HepG2 (cell line): ENCODE measurements around the gene C5orf24. TPM values are rescaled to one million over a fixed set of nuclear protein-coding genes. Genes with fewer than 3 reads are reported as not detected.
"Not testable (repeated sequence)": the region's sequence is repeated elsewhere in the genome, so short reads cannot be mapped to it uniquely, and the experiment has no call there.

Experiments used
- ATAC-seq: fragments of 200-7000 bp; cut with Tn5 transposase; 3 replicates; pipeline ENCODE4 v1.9.1; 2020; ENCODE audit warnings: mild to moderate bottlenecking, moderate library complexity
- BruUV-seq: library from RNA; stranded (reverse); fragments of 400-500 nt; replicated peaks from 2 replicates; lab custom pipeline; 2021; lab: Mats Ljungman, UMichigan
- CTCF ChIA-PET: fragments of 300-600 bp; formaldehyde crosslinking; extraction: SDS; loops from one replicate; lab custom pipeline; 2021; ENCODE audit warnings: low total read pairs, inconsistent platforms, low intra/inter-chr PET ratio; lab: Yijun Ruan, JAX
- POLR2A ChIA-PET: fragments of 350-600 bp; sonication (Branson Sonifier 250); formaldehyde crosslinking; loops from one replicate; lab custom pipeline; 2020; ENCODE audit warnings: antibody characterized with exemption, inconsistent platforms; lab: Yijun Ruan, JAX
- DNase-seq: peaks from one replicate; pipeline ENCODE4 v3.0.0-alpha.2; 2015; ENCODE audit warnings: low spot score
- FAIRE-seq: peaks from 3 replicates; lab custom pipeline; 2011; peaks lifted over from hg19 to GRCh38; lab: Jason Lieb, UNC
- H2AFZ ChIP-seq: one replicate; pipeline ENCODE4 v1.6.1; 2011; ENCODE audit warnings: low read length, inconsistent platforms
- H3K27ac ChIP-seq: fragments of 300-600 bp; 3 replicates; pipeline ENCODE4 v1.8.0; 2011; ENCODE audit warnings: mixed run types, mild to moderate bottlenecking, mixed read lengths, low read length, inconsistent platforms; ENCODE audit not compliant: insufficient read depth; ENCODE audit errors: extremely low read length
- H3K27me3 ChIP-seq, 2 experiments: fragments of 200-600 bp in 1 of 2; 2 replicates in 1 of 2; 3 replicates in 1 of 2; pipeline versions ENCODE4 v1.6.0 to v1.8.0; 2011; ENCODE audit warnings: low read length in 2 of 2, mild to moderate bottlenecking in 2 of 2, moderate library complexity in 2 of 2, inconsistent platforms in 1 of 2; ENCODE audit not compliant: insufficient read depth in 2 of 2, control insufficient read depth in 1 of 2
- H3K36me3 ChIP-seq, 2 experiments: fragments of 200-600 bp in 1 of 2; replicated peaks in 1 of 2; 2 replicates in 1 of 2; 3 replicates in 1 of 2; pipeline versions ENCODE4 v1.5.1 to v1.8.0; 2011; ENCODE audit warnings: low read length in 2 of 2, inconsistent platforms in 1 of 2; ENCODE audit not compliant: insufficient read depth in 2 of 2, control insufficient read depth in 1 of 2
- H3K4me1 ChIP-seq: 2 replicates; pipeline ENCODE4 v1.5.1; 2012; ENCODE audit warnings: low read length, inconsistent platforms; ENCODE audit not compliant: insufficient read depth
- H3K4me2 ChIP-seq: 2 replicates; pipeline ENCODE4 v1.6.0; 2011; ENCODE audit warnings: low read depth, low read length, inconsistent platforms
- H3K4me3 ChIP-seq, 3 experiments: fragments of 200-600 bp in 1 of 3; sonication (generic), shearing (Covaris generic) in 1 of 3; replicated peaks in 1 of 3; 2 replicates each; pipeline ENCODE4 v1.5.1; 2011 to 2016; ENCODE audit warnings: low read length in 3 of 3, inconsistent platforms in 2 of 3, low read depth in 2 of 3, mild to moderate bottlenecking in 2 of 3, control low read depth in 1 of 3, mixed read lengths in 1 of 3; ENCODE audit not compliant: insufficient read depth in 1 of 3
- H3K79me2 ChIP-seq: one replicate; pipeline ENCODE4 v1.6.1; 2011; ENCODE audit warnings: low read length, inconsistent platforms; ENCODE audit not compliant: insufficient read depth
- H3K9ac ChIP-seq: 2 replicates; pipeline ENCODE4 v1.6.0; 2011; ENCODE audit warnings: mild to moderate bottlenecking, low read depth, low read length, inconsistent platforms; ENCODE audit not compliant: insufficient read depth
- H3K9me3 ChIP-seq: 2 replicates; pipeline ENCODE4 v1.5.1; 2012; ENCODE audit warnings: mild to moderate bottlenecking, low read length
- H4K20me1 ChIP-seq: 2 replicates; pipeline ENCODE4 v1.6.0; 2011; ENCODE audit warnings: inconsistent platforms, mild to moderate bottlenecking, low read length, moderate library complexity; ENCODE audit not compliant: insufficient read depth
- ELF3 ChIP-seq: IDR thresholded peaks from 2 replicates; pipeline ENCODE4 v1.6.1; 2016; ENCODE audit warnings: missing genetic modification reagents, missing compliant biosample characterization
- ESRRA ChIP-seq: sonication (generic); formaldehyde crosslinking; IDR thresholded peaks from 2 replicates; pipeline ENCODE4 v1.5.1; 2020; ENCODE audit warnings: mild to moderate bottlenecking, low read depth, missing genetic modification reagents
- KAT2B ChIP-seq: fragments of 150-350 bp; IDR thresholded peaks from 2 replicates; pipeline ENCODE4 v1.6.1; 2014; ENCODE audit warnings: low read depth, low read length, borderline replicate concordance
- LCORL ChIP-seq, 2 experiments: fragments of 450-650 bp in 1 of 2; sonication (generic) in 1 of 2; formaldehyde crosslinking in 1 of 2; IDR thresholded peaks; 2 replicates each; pipeline versions ENCODE4 v1.5.0 to v1.6.1; 2017 to 2020; ENCODE audit warnings: antibody characterized with exemption in 1 of 2, missing genetic modification reagents in 1 of 2
- MED13 ChIP-seq: sonication (generic); formaldehyde crosslinking; IDR thresholded peaks from 2 replicates; pipeline ENCODE4 v1.5.0; 2020; ENCODE audit warnings: missing genetic modification reagents
- ZNF296 ChIP-seq: sonication (generic); formaldehyde crosslinking; conservative IDR thresholded peaks from 2 replicates; pipeline ENCODE4 v1.5.0; 2020; ENCODE audit warnings: mild to moderate bottlenecking, missing genetic modification reagents
- WGBS: methylation state at CpG from one replicate; pipeline ENCODE4 v1.1.6; 2017; ENCODE audit warnings: low lambda C conversion rate; 5-methylcytosine and 5-hydroxymethylcytosine counted together
- in situ Hi-C: cut with HindIII; loops from 2 replicates; pipeline ENCODE4 v1.10.0; 2017; ENCODE audit warnings: low pct_unique_long_range_greater_than_20kb; ENCODE audit not compliant: extremely low pct_ligation_motif_present
- intact Hi-C: fragments of 100-400 bp; cut with micrococcal nuclease; formaldehyde crosslinking; loops from one replicate; pipeline ENCODE4 v1.10.0; 2022; ENCODE audit not compliant: unreplicated experiment
- polyA plus RNA-seq, 8 experiments: library from polyadenylated mRNA; depleted of rRNA in 3 of 8; stranded (reverse) in 7 of 8; unstranded in 1 of 8; fragments of >200 nt; fragmentation: Illumina TruSeq in 4 of 8; extraction: Trizol in 4 of 8; gene quantifications; 2 replicates each; pipeline versions ENCODE4 v1.2.1 to v1.2.3, GENCODE V29; 2011 to 2016; ENCODE audit warnings: low read depth in 4 of 8, missing spikeins in 1 of 8, mixed read lengths in 1 of 8; ENCODE audit not compliant: insufficient read depth in 1 of 8
- total RNA-seq, 5 experiments: library from RNA; depleted of rRNA; stranded (reverse); fragments of >200 nt; fragmentation: Illumina TruSeq; extraction: Trizol; gene quantifications; 2 replicates each; pipeline ENCODE4 v1.2.3, GENCODE V29; 2016; ENCODE audit warnings: low read depth in 1 of 5

Gene C5orf24
- total and polyA plus RNA-seq, 2 of the 13 experiments (the other 11 are each of a cell fraction or from before 2014, with no cell fraction given): 34.6 to 41.5 TPM

- no peaks in the 10 kb centered on the region; a peak in 1 of 5 replicates for H3K27me3 ChIP-seq
- CTCF ChIA-PET: no interaction called here
- FAIRE-seq (no peak), DNase-seq (no peak), ATAC-seq (no peak)
- no peak overlapping the region for H3K9ac ChIP-seq
- no peak overlapping the region for H2AFZ ChIP-seq
- BruUV-seq: no TSS peak
- no peak overlapping the region for H3K27ac ChIP-seq
- peaks cover 29% of the 10 kb centered on the region for H3K4me1 ChIP-seq
- H3K79me2 ChIP-seq: peaks cover 29% of the 10 kb centered on the region
- H4K20me1 ChIP-seq: no peaks in the 10 kb centered on the region
- no peak for TF ChIP-seq LCORL (IDR thresholded peaks at IDR 0.05)
- no peak for TF ChIP-seq LCORL (CRISPR knock-in tag; IDR thresholded peaks at IDR 0.05)
- no peak for TF ChIP-seq KAT2B
- TF ChIP-seq ZNF296: no peak
- no peak for TF ChIP-seq ESRRA (CRISPR knock-in tag)
- TF ChIP-seq ELF3 (CRISPR knock-in tag): no peak
- TF ChIP-seq MED13 (CRISPR knock-in tag): no peak
- H3K4me3 ChIP-seq: no peak overlapping the region
- WGBS: 98% methylated on average over 3 of the region's 3 CpGs
- in situ Hi-C loops (no loop called here), intact Hi-C loops (no loop called here)
- no peaks in the 10 kb centered on the region for H3K9me3 ChIP-seq
- H3K4me2 ChIP-seq: no peak overlapping the region
- peaks cover 0 to 1% of the 10 kb centered on the region in 2 experiments; a peak in 1 of 5 replicates for H3K36me3 ChIP-seq
- POLR2A ChIA-PET: no interaction called here
Observed at GRCh38 chr5:134879456-134879855, 33.7 kb downstream of the C5orf24 start.

DNA sequence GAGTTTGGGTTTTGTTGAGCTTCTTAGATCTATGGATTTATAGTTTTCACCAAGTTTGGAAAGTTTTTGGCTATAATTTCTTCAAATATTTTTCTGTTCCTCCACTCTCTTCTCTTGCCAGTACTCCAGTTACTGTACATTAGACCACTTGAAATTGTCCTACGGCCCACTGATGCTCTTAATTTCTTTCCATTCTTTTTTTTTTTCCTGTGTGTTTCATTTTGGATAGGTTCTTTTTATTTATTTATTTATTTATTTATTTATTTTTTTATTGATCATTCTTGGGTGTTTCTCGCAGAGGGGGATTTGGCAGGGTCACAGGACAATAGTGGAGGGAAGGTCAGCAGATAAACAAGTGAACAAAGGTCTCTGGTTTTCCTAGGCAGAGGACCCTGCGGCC is 35.2 kb downstream of the C5orf24 start:
- CTCF ChIA-PET, H3K36me3 ChIP-seq, in situ Hi-C loops, H3K4me2 ChIP-seq, H3K9ac ChIP-seq, FAIRE-seq, H3K4me3 ChIP-seq, BruUV-seq, ATAC-seq, intact Hi-C loops, H3K27me3 ChIP-seq, POLR2A ChIA-PET, H4K20me1 ChIP-seq, H3K27ac ChIP-seq, H2AFZ ChIP-seq, H3K9me3 ChIP-seq, DNase-seq: not testable (repeated sequence)
- 68% methylated on average over 2 of the region's 3 CpGs for WGBS
- Histone ChIP-seq H3K79me2 (peaks cover 26% of the 10 kb centered on the region), H3K4me1 (peaks cover 20% of the 10 kb centered on the region)

DNA sequence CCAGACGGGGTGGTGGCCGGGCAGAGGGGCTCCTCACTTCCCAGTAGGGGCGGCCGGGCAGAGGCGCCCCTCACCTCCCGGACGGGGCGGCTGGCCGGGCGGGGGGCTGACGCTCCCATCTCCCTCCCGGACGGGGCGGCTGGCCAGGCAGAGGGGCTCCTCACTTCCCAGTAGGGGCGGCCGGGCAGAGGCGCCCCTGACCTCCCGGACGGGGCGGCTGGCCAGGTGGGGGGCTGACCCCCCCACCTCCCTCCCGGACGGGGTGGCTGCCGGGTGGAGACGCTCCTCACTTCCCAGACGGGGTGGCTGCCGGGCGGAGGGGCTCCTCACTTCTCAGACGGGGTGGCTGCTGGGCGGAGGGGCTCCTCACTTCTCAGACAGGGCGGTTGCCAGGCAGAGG is 35.9 kb downstream of the C5orf24 start:
- H3K27me3 ChIP-seq, POLR2A ChIA-PET, H4K20me1 ChIP-seq, H3K36me3 ChIP-seq, BruUV-seq, H3K27ac ChIP-seq, H2AFZ ChIP-seq, intact Hi-C loops, H3K9ac ChIP-seq, in situ Hi-C loops, H3K4me3 ChIP-seq, DNase-seq, FAIRE-seq, H3K4me2 ChIP-seq, H3K9me3 ChIP-seq, CTCF ChIA-PET, ATAC-seq: not testable (repeated sequence)
- whole genome bisulfite sequencing: no CpG with 5 or more reads among the region's 30 CpGs
- H3K79me2 ChIP-seq: peaks cover 24% of the 10 kb centered on the region
- peaks cover 19% of the 10 kb centered on the region for H3K4me1 ChIP-seq
